ENCODE measurements around the gene B3GALNT2.

DNA sequence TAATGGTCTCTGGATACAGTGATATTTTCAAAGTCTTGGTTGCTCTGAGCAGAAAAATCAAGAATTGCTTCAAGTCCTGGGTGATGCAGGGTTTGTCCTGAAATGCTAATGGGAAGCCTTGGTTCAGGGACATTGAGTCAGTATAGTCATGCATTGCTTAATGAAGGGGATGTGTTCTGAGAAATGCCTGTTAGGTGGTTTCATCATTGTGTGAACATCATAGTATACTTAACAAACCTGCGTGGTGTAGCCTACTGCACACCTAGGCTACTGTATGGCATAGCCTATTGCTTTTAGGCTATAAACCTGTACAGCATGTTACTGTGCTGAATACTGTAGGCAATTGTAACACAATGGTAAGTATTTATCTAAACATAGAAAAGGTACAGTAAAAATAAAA lies 100.7 kb downstream of the B3GALNT2 start:
- TF ChIP-seq CTCF (IDR thresholded peaks at IDR 0.05) (no peak), POLR2A (IDR thresholded peaks at IDR 0.05) (no peak)
